Activated CD8-positive, alpha-beta memory T cell treated with anti-CD3 and anti-CD28 coated beads, Interleukin-2, amount 10 ng/mL, durations not matched to agents 7 days and 5 days (primary cell): ENCODE measurements around the gene TMEM51. TPM values are rescaled to one million over a fixed set of nuclear protein-coding genes. Genes with fewer than 3 reads are reported as not detected.

Source experiments
- ATAC-seq: fragments of 150-1000 bp; cut with Tn5 transposase; one replicate; pipeline ENCODE4 v1.10.0; 2021; ENCODE audit warnings: moderate library complexity
- CTCF ChIA-PET: fragments of 350-600 bp; sonication (Branson Sonifier 250); formaldehyde crosslinking; loops from one replicate; lab custom pipeline; 2021; ENCODE audit warnings: antibody characterized with exemption; lab: Charles Lee
- DNase-seq: peaks from one replicate; pipeline ENCODE4 v3.0.0-alpha.2; 2020
- H3K27ac Mint-ChIP-seq: one replicate; pipeline ENCODE4 v1.8.0; 2021; ENCODE audit warnings: mild to moderate bottlenecking, mixed read lengths
- H3K27me3 Mint-ChIP-seq: one replicate; pipeline ENCODE4 v1.8.0; 2021; ENCODE audit warnings: mixed read lengths
- H3K36me3 Mint-ChIP-seq: one replicate; pipeline ENCODE4 v1.8.0; 2021; ENCODE audit warnings: mild to moderate bottlenecking, mixed read lengths
- H3K4me1 Mint-ChIP-seq: one replicate; pipeline ENCODE4 v1.8.0; 2021; ENCODE audit warnings: mixed read lengths
- H3K4me3 Mint-ChIP-seq: one replicate; pipeline ENCODE4 v1.8.0; 2021; ENCODE audit warnings: mild to moderate bottlenecking, moderate library complexity, mixed read lengths
- H3K9me3 Mint-ChIP-seq: one replicate; pipeline ENCODE4 v1.8.0; 2022; ENCODE audit warnings: low read depth, mixed read lengths
- total RNA-seq, 2 experiments: library from RNA; stranded (reverse); gene quantifications; one replicate each; pipeline ENCODE4 v1.2.3, GENCODE V29; 2021

Gene TMEM51
- total RNA-seq, 2 experiments from 2014 or later: not detected

DNA sequence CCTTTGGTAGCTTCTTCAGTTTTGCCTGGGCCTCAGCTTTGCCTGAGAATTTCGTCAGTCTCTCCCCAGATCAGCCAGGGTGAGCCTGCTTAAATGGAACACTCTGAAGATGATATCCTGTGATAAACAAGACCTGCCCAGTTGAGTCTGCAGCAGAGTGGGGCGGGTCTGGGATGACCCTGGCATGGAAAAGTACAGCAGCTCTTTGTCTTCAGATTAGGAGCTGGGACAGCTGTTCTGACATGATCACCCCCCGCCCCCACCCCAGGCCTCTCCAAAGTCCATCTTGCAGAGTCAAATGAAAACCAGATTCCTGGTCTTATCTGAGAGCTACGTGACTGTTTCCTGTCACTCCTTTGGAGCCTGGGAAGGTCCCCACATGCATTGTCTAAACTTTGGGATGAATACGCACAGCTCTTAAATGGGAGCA, 2.2 kb upstream of the TMEM51 start:
- CTCF ChIA-PET: interaction anchor here (0.6 to 3.1 kb wide), 5 partner anchors 9 to 664 kb away, joined by 3 to 8 read pairs (median 3); no protein-coding TSS in a partner anchor
- H3K36me3 Mint-ChIP-seq: no peaks in the 10 kb centered on the region
- ATAC-seq (no peak), DNase-seq (no peak)
- H3K27me3 Mint-ChIP-seq: peaks cover 75% of the 10 kb centered on the region
- no peak overlapping the region for H3K27ac Mint-ChIP-seq
- H3K4me3 Mint-ChIP-seq: no peak overlapping the region
- peaks cover 13% of the 10 kb centered on the region for H3K4me1 Mint-ChIP-seq
- H3K9me3 Mint-ChIP-seq: no peaks in the 10 kb centered on the region

DNA sequence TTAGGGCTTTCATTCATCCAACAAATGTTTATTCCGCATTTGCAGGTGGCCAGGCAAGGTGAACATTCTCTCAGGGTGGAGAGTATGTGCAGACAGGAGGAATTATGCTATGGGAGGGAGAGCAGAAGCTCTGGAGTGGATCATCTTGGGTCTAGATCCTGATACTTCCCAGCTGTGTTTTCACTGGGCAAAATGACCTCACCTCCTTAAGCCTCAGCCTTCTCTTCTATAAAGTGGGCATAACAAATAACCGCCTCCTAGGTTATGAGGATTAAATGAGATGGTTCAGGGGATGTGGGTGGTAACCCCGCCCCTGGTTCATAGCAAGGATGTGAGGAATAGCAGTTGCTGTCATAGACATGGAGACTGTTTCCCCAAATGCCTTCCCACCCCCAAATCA, 1.7 kb upstream of the TMEM51 start:
- H3K27me3 Mint-ChIP-seq: peaks cover 76% of the 10 kb centered on the region
- CTCF ChIA-PET: interaction anchor here (0.6 to 3.1 kb wide), 5 partner anchors 10 to 664 kb away, joined by 3 to 8 read pairs (median 3); no protein-coding TSS in a partner anchor

DNA sequence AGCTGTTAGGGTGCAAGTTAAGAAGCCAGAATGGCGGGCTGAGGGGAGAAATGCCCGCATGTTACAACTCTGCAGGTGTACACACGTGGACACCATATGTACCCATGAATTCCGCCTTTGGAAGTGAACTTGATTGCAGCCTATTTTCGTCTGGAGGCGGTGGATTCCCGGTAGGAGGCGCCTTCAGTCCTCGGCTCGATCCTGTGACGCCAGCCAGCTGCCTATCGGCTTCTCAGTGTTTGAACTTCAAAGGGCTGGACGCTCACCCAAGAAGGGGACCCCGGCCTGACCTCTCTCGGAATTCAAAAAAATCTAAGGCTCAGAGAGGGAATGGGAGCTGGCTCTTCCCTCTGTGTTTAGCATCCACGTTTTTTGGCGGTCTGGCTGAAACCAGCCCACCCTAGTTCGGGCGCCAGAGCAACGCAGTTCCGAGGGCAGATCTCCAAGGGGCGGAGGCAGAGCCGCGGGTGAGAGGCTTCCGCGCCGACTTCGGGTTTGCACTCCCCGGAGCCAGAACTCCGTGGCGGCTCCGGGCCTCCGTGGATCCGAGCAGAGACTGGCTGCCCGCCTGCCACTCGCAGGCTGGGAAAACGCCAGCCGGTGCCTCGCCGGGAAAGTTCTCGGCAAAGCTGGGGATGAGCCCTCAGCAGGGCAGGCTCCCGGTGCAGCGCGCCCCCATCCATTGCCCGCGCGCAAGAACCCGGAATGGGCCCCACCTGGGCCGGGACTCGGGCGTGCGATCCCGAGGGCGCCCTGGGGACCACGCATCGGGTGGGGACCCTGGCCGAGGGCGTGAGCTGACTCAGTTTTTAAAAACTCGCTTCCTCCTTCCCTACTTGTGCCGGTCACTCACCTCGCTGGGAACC, 996 bp upstream of the TMEM51 start:
- Mint-ChIP-seq H3K27ac (no peak overlapping the region), H3K4me3 (no peak overlapping the region), H3K9me3 (no peaks in the 10 kb centered on the region), H3K4me1 (peaks cover 15% of the 10 kb centered on the region), H3K27me3 (peaks cover 77% of the 10 kb centered on the region), H3K36me3 (no peaks in the 10 kb centered on the region)
- CTCF ChIA-PET: interaction anchor here (0.8 to 3.1 kb wide), 4 partner anchors 15 to 156 kb away, joined by 3 to 8 read pairs (median 5); no protein-coding TSS in a partner anchor
- DNase-seq (no peak), ATAC-seq (no peak)

More for the DNA sequence above, 1.7 kb upstream of the TMEM51 start:
- Mint-ChIP-seq H3K27ac (no peak overlapping the region), H3K9me3 (no peaks in the 10 kb centered on the region), H3K4me3 (no peak overlapping the region), H3K36me3 (no peaks in the 10 kb centered on the region), H3K4me1 (peaks cover 15% of the 10 kb centered on the region)
- DNase-seq (no peak), ATAC-seq (no peak)

DNA sequence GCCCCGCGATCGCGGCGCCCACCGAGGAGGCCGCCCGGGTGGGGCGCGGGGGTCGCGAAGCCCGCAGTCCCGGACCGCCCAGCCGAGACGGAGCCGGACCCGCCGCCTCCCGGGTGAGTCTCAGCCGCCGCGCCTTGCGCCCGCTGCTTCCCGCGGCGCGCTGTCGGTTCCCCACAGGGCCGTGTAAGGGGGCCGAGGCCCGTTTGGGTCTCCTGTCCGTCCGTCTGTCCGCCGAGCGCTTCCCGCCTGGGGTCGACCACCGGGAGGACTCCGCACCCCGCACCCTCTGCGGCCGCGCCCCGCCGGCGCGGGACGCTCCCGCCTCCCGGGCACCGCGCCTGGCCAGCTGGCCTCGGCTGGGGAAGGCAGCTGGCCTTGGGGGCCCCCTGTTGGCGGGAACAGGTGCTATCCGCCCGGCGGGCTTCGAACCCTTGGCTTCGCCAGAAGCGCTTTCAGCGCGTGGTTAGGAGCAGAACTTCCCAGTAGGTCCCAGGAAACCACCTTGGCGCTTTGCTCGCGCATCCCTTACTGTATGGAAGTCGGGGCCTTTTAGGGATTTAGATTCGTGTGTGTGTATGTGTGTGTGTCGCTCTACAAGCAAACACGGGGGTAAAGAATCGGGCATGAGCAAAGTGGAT, 414 bp downstream of the TMEM51 start:
- DNase-seq: no peak
- no peak for ATAC-seq
- Mint-ChIP-seq H3K9me3 (no peaks in the 10 kb centered on the region), H3K4me1 (peaks cover 15% of the 10 kb centered on the region), H3K36me3 (no peaks in the 10 kb centered on the region), H3K4me3 (no peak overlapping the region), H3K27ac (no peak overlapping the region), H3K27me3 (peaks cover 64% of the 10 kb centered on the region)
- CTCF ChIA-PET: interaction anchor here (0.6 to 3.1 kb wide), 4 partner anchors 25 to 118 kb away, joined by 3 to 8 read pairs (median 6); no protein-coding TSS in a partner anchor

DNA sequence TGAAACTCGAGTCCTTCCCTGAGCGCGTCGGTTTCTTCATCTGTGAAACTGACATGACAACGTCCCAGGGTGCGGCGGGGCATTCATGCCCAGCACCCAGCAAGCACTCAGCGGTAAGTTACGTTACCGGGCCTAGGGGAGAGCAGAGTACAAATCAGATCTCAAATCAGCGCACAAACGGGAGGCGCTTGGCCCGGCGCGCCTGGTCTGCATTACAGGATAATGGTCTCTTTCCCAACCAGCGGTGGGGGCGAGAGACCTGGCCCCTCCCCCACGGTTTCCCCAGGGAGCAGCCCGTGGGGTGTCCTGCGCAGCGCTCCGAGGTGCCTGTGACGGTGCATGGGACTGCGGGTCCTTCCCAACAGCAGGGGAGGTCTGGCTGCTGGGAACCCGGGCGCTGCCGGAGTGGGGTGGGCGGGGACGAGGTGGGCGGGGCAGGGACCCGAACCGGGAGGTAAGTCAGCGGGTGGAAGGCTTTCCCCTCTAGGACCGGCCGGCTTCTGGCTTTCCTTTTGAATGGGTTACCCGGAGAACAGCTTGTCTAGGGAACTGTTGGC, 1.0 kb downstream of the TMEM51 start:
- ATAC-seq: no peak
- no peak for DNase-seq
- no peaks in the 10 kb centered on the region for H3K36me3 Mint-ChIP-seq
- no peak overlapping the region for H3K4me3 Mint-ChIP-seq
- peaks cover 61% of the 10 kb centered on the region for H3K27me3 Mint-ChIP-seq
- H3K4me1 Mint-ChIP-seq: peaks cover 15% of the 10 kb centered on the region
- CTCF ChIA-PET: interaction anchor here (1.0 to 3.1 kb wide), 3 partner anchors 26 to 118 kb away, joined by 3 to 8 read pairs (median 7); no protein-coding TSS in a partner anchor
- H3K9me3 Mint-ChIP-seq: no peaks in the 10 kb centered on the region
- no peak overlapping the region for H3K27ac Mint-ChIP-seq

GRCh38 chr1:15155191-15155590, 1.6 kb downstream of the TMEM51 start:
- Mint-ChIP-seq H3K27ac (no peak overlapping the region), H3K9me3 (no peaks in the 10 kb centered on the region), H3K27me3 (peaks cover 55% of the 10 kb centered on the region), H3K4me1 (peaks cover 15% of the 10 kb centered on the region), H3K4me3 (no peak overlapping the region), H3K36me3 (no peaks in the 10 kb centered on the region)
- ATAC-seq: no peak
- no peak for DNase-seq
- CTCF ChIA-PET: no interaction called here

- H3K9me3 Mint-ChIP-seq: no peaks in the 10 kb centered on the region
- H3K36me3 Mint-ChIP-seq: no peaks in the 10 kb centered on the region
- H3K27ac Mint-ChIP-seq: no peak overlapping the region
- ATAC-seq: peak; percentile 47
- peaks cover 52% of the 10 kb centered on the region for H3K27me3 Mint-ChIP-seq
- peaks cover 15% of the 10 kb centered on the region for H3K4me1 Mint-ChIP-seq
- CTCF ChIA-PET: interaction anchor here (0.6 to 1.3 kb wide), 3 partner anchors 14 to 116 kb away, joined by 3 read pairs; no protein-coding TSS in a partner anchor
- no peak for DNase-seq
- H3K4me3 Mint-ChIP-seq: no peak overlapping the region
Measured at GRCh38 chr1:15155888-15156741, 2.6 kb downstream of the TMEM51 start.

DNA sequence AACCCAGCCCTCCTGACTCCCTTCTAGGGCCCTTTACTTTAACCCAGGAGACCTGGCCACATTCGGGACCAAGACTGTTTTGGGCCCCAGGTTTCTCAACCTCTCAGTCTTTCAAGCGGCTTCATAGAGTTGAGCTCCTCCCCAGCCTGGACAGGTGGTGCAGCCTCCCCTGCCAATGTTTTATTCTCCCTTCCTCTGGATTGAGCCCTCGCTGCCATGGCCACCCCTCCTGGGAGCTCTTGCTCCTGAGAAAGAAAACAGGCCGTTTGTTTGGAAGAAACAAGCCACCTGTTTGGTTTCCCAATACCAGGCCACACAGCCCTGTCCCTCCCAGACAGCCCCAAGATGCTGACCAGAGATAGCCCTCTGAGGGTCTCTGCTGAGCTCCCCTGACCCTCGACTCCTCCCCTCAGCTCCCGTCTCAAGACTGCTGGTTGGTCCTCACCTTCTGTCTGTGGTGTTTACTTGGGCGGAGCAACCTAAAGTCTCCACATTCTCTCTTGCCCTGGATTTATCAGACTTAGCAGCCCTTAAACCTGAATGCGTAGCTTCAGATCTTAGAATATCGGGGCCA, 3.3 kb downstream of the TMEM51 start:
- no peak overlapping the region for H3K4me3 Mint-ChIP-seq
- peaks cover 45% of the 10 kb centered on the region for H3K27me3 Mint-ChIP-seq

DNA sequence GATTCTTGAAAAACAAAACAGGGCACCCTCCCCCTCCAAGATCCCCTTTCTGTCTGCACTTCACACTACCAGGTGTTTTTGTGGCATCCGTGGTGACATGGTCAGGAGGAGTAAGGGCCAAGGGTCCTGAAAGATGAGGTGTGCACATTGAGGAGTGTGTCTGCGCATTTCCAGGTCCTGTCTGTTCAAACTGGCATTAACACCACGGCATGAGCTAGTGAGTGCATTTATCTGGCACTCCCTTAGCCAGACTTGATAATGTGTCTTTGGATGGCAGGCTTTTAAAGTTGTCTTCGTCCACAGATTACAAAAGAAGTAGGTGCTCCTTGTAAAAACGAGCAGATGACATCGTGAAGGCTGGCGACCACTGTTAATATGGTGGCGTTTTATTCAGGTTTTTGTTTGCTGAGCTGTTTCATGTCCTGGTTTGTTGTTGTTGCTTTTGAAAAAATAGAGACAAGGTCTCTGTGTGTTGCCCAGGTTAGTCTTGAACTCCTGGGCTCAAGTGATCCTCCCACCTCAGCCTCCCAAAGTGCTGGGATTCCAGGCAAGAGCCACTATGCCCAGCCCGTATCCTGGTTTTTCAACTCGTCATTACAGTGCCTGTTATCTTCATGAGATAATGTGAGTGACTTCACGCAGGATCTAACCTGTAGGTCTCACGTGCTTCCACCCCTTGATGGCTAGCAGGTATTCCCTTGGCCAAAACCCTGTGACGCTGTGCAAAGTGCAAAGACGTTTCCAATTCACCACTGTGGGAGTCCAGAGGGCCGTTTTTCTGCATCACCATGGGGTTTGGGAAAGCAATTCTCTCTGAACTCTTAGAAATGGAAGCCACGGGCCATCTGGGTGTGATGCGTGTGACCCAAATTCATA, 4.2 kb downstream of the TMEM51 start:
- CTCF ChIA-PET: no interaction called here
- H3K4me3 Mint-ChIP-seq: no peak overlapping the region
- H3K36me3 Mint-ChIP-seq: no peaks in the 10 kb centered on the region
- H3K27ac Mint-ChIP-seq: no peak overlapping the region
- peaks cover 41% of the 10 kb centered on the region for H3K27me3 Mint-ChIP-seq
- H3K9me3 Mint-ChIP-seq: no peaks in the 10 kb centered on the region
- peaks cover 17% of the 10 kb centered on the region for H3K4me1 Mint-ChIP-seq
- ATAC-seq (no peak), DNase-seq (no peak)

More for the DNA sequence above, 3.3 kb downstream of the TMEM51 start:
- ATAC-seq (no peak), DNase-seq (no peak)
- H3K27ac Mint-ChIP-seq: no peak overlapping the region
- H3K36me3 Mint-ChIP-seq: no peaks in the 10 kb centered on the region
- CTCF ChIA-PET: interaction anchor here (0.6 to 1.3 kb wide), 3 partner anchors 15 to 115 kb away, joined by 3 read pairs; no protein-coding TSS in a partner anchor
- no peaks in the 10 kb centered on the region for H3K9me3 Mint-ChIP-seq
- peaks cover 15% of the 10 kb centered on the region for H3K4me1 Mint-ChIP-seq

GRCh38 chr1:15158506-15159165, 5.1 kb downstream of the TMEM51 start:
- H3K4me3 Mint-ChIP-seq: no peak overlapping the region
- H3K27me3 Mint-ChIP-seq: peaks cover 42% of the 10 kb centered on the region
- no peak for DNase-seq
- peaks cover 17% of the 10 kb centered on the region for H3K4me1 Mint-ChIP-seq
- ATAC-seq: no peak
- H3K9me3 Mint-ChIP-seq: no peaks in the 10 kb centered on the region
- H3K27ac Mint-ChIP-seq: no peak overlapping the region
- H3K36me3 Mint-ChIP-seq: no peaks in the 10 kb centered on the region
- CTCF ChIA-PET: no interaction called here

DNA sequence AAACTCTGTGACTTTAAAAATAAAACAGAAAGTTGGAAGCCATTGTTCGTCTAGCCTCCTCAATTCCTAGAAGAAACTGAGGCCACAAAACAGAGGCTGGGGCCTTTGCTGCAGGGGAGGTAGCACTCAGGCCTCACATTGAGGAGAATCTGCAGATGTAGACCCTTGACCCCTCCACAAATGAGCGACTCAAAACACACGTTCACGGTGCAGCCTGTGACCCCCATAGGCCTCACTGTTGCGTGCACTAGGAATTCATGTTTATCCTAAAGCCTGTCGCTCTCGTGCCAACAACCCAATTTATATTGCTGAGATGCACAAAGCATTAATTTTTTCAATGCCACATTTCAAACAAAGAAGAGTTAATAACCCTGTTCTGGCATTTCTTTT, 5.6 kb downstream of the TMEM51 start:
- no peak for DNase-seq
- no peak overlapping the region for H3K27ac Mint-ChIP-seq
- CTCF ChIA-PET: no interaction called here
- H3K9me3 Mint-ChIP-seq: no peaks in the 10 kb centered on the region
- H3K36me3 Mint-ChIP-seq: no peaks in the 10 kb centered on the region
- no peak for ATAC-seq
- H3K4me1 Mint-ChIP-seq: peaks cover 16% of the 10 kb centered on the region
- H3K4me3 Mint-ChIP-seq: no peak overlapping the region
- H3K27me3 Mint-ChIP-seq: peaks cover 43% of the 10 kb centered on the region
